Activated T-helper 1 cell treated with anti-CD3 and anti-CD28 coated beads, Interleukin-2, amount 50 U/mL, for 16 hours (primary cell): ENCODE data around the gene PROSER1.
"Not testable (repeated sequence)": the region's sequence is repeated elsewhere in the genome, so short reads cannot be mapped to it uniquely, and the experiment has no call there.

Experiments used
- DNase-seq, 2 donors: peaks; one replicate each; pipeline ENCODE4 v3.0.0-alpha.2; 2020; ENCODE audit warnings: low read depth in 1 of 2, low spot score in 1 of 2

Gene PROSER1

DNA sequence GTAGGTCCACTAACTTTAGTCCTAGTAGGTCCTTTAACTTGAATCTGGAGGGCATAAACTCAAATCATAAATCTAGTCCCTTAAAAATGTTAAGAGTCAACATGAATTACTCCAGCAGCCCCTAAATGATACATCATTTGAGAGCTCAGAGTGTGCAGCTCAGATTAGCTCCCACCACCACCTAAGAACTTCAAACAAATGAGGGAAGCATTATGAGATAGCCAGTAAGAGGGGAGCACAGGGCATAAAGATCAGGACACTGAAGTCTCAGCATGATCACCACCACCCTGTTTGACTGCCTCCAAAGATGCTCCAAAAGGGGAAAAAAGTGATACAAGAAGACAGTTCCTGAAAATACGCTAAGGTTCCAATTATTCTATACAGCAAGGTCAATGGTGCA is 5.7 kb downstream of the PROSER1 start:
- no peak for DNase-seq

DNA sequence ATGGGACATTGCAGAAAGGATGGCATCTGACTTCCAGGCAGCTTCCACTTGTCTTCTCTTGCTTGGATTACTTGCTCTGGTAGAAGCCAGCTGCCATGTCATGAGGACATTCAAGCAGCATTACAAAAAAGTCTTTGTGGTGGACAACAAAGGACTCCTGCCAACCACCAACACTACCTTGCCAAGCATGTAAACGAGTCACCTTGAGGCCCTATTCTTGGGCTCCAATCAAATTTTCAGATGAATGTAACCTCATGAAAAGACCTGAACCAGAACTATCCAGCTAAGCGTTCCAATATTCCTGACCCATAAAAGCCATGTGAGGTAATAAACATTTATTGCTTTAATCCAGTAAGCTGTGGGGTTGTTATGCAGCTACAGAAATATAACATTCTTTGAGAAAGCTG is 12.5 kb downstream of the PROSER1 start:
- DNase-seq: no peak

GRCh38 chr13:39023761-39024160 is 14.1 kb downstream of the PROSER1 start:
- no peak for DNase-seq

DNA sequence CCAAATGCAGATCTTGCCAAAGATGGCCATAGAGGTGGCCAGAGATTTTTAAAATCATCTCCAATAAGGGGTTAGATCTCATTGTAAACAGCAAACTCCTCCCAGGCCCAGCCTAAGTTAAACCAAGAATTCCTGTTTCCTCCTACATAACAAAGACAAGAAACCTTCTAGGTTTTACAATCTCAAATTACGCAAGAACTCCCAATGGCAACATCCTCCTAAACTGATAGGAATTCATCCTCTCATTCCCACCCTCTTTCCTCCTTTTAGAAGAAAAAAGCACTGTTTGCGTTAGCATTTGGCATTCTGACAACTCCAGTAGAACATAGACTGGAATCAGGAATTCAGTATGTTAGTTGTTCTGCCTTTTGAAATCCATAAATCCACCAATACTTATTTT is 14.6 kb downstream of the PROSER1 start:
- DNase-seq: no peak

DNA sequence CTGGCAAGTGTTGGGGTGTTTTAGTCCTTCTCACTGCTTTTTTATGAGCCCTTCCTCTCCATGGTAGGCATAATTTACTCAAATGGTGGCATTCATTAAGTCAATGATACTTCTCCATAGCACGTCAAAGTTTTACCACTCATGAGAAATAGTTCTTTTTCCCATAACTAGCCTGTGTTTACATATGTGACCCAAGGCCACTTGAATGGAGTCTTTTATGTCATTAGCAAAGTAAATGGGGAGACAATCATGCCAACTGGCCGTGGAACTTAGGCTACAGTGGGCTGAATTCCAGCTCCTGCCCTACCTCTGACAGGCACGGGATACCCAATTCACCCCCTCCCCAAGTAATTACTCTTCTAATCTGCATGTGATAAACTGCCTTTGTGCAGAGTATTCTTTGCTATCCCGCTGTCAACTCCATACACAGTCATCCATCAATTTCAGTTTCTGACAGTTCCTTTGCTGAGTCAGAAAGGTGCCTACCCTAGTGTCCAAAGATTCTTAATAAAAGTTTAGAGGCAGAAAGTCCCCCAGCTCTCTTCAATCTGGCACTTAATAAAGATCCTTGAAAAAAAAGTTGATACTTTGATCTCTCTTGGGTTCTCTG is 16.9 kb downstream of the PROSER1 start:
- DNase-seq: no peak

GRCh38 chr13:39016787-39017186 is 21.1 kb downstream of the PROSER1 start:
- no peak for DNase-seq

DNA sequence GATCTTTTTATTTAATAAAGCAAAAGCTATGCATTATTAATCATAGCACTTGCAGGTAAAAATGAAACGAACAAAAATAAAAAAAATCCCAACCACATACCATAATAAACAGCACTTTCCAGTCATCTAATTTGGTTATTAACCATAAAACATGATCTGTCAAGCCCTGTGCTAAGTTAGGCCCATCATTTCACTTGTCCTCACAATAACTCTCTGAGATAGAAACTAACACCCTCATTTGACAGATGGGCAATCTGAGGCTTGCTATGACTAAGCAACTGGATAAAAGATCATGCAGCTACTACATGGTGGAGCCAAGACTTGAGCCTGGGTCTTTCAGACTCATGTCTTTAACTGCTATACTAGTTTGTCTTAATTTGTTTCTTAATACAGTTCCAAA is 21.8 kb downstream of the PROSER1 start:
- DNase-seq: no peak

- DNase-seq: no peak
Measured at GRCh38 chr13:39013462-39013861, 24.4 kb downstream of the PROSER1 start.

DNA sequence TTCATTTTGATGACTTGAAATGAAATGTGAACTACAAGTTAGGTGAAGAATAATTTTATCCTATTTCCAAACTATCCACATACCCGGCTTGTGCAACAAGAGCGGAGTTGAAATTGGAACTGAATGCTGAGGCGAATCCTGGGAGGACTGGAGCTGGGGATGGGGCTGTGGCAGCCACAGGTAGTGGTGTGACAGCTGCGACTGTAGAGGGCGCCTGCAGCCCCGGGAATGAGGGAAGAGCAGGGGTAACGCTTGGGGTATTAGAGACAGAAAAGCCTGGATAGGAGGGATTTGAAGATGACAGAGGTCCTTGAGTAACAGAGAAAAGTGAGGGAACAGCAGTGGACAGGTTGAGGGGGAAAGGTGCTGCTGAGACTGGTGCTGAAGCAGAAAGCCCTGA is 25.3 kb downstream of the PROSER1 start:
- DNase-seq: no peak

- not testable (repeated sequence) for DNase-seq
Measured at GRCh38 chr13:39006371-39007111, 31.3 kb downstream of the PROSER1 start.

DNA sequence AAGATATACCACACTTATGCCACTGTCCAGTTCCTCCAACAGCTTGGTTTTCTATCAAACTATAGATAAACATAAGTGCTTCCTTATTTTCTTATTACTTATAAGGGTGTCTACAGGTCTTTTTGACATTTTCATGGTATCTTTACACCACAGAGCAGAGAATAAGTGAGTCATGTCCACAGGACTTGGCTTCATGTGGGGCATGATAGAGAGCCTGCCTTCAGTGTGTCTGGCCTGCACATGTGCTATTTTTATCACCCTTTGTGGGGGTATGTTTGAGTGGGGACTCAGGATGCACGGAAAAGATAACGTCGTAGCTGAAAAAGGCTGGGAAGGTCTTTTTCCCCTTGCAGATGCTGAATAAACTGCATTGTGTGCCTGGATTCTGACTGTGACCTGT is 39.1 kb downstream of the PROSER1 start:
- DNase-seq: no peak

DNA sequence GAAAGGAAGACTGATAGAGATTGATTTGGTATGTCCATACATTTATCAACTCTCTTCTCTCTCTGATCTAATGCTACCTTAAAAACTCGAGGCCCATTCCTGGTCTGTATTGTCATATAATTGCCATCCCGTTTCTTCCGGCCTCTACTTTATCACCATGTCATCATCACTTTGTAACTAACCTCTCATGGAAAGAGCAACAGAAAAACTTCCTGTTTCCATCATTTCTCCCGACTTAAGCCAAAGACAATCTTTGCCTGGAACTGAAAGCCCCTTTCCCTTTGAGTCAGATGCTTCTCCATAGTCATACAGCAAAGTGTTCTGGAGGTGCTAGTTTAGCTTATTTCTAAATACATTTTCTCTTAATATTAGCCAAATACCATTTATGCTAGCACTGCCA is 44.5 kb downstream of the PROSER1 start:
- no peak for DNase-seq

DNA sequence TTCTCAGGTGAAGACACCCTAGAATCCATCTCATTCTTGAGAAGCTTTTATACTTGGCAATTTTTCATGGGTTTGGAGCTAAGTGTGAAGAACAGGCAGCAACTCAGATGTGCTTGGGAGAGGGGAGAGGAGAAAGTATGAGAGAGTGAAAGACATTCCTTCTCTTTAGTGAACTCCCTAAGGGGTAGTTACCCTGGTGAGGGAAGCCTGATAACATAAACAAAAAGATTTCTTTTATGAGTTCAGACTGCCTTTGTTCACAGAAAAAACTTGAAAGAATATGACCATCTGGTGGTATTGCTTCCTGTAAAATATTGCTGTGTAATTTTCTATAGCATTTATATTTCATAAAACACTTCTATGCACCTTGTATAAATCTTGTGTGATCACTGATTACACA is 47.2 kb downstream of the PROSER1 start, which contains the start of gene STOML3:
Gene STOML3 (minus strand): TSS at position 139 of the 400 bp plus-strand sequence. CDS start 110 bp downstream, at position 29.
- no peak for DNase-seq

GRCh38 chr13:38981096-38981495 is 56.8 kb downstream of the PROSER1 start:
- no peak for DNase-seq

- DNase-seq: no peak
Measured at GRCh38 chr13:38980750-38981078, 57.2 kb downstream of the PROSER1 start.

DNA sequence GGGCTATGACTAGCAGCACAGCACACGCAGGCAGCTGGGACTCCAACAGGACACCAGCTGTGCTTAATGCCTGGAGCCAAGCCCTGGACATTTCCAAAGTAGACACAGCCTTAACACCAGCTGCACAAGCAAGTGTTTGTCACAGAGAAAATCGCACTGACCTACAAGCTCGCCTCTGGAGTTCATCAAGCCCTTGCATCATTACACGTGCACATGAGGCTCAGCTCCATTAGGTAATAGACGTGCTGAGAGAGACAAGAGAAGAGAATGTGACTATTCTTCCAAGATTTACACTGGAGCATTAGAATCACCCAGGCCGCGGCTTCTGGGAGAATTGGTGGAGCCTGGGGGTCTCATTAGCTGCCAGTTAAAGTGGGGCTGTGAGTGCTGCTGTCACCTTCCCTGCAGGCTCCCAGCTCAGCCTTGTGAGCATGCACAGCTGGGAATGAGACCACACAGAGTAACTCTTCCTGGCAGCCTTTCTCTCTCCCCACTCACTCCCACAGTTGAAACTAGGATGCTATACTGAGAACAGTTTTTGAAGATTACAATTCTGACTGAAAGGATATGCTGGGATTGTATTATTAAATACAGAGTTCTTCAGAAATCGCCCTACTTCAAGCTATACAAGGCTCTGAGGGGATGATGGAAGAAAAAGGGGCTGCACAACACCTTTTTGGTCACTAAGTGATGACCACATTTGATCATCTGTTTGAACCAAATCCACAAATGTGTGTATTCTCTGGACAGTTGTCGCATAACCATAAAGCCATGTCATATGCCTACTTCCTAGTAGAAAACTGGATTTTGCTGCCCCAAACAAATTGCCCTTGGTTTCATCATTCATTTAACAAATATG is 57.8 kb downstream of the PROSER1 start:
- DNase-seq: no peak

DNA sequence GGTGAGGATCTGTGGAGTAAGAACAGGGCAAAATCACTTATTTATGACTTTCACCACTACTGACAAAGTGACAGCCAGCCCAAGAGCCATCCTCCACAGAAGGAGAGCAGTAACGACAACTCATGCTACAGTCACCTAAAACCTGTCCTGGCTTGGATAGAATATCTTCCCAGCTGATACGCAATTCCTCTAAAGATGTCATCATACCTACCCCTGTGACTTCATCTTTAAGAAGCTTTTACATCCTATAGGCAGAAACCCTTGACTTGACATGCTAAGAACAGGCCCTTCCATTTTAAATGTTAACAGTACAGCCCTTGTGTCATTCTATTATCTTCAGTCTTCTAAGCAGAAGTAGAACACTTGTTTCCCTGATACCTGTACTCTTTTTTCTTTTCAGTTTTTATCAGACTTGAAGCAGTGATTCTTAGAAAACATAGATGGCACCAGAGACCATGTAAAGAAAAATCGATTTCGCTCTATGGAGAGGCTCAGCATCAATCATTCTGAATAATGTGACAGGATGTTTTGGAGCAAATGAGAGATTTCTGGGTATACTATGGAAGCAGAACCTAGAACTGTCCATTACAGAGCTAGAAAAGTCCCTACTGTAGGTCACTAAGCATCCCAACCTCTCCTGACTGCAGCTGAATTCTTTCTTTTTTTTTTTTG is 67.4 kb downstream of the PROSER1 start:
- DNase-seq: no peak

DNA sequence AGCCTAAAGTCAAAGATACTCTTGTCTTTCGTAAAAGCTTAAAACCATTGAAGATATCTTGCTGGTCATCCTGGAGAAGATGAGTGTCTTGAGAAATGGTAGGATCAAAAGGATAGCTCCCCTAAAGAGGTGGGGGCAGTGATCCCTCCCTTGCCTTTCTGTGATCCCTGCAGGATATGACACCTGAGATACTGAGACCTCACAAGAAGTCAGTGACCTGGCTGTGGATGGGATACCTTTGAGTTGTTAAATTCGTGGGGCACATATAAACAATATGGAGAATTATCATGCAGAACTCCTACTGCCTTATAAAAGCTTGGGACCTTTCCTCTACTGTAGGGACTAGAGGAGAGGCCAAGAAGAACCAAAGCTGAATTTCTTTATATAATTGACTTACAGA is 68.7 kb downstream of the PROSER1 start:
- DNase-seq: no peak

DNA sequence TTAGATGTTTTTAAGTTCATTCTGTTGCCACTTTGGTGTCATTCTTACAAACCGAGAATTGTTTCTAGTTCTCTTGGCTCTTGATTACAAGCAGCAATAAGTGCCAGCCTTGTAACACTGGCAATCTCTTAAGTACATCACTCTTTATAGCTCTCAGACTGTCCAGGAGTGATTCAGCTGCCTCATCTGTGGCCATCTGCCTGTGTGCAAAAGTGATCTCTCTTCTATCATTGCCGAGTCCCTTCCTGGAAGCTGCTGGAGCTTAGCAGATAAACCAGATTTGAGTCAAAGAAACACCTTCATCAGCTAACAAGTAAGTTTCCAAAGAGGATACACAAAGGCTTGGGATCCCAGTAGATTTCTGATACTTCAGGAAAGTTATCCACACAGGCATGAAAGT is 70.4 kb downstream of the PROSER1 start:
- DNase-seq: no peak

- no peak for DNase-seq
Measured at GRCh38 chr13:38965281-38965680, 72.6 kb downstream of the PROSER1 start.

DNA sequence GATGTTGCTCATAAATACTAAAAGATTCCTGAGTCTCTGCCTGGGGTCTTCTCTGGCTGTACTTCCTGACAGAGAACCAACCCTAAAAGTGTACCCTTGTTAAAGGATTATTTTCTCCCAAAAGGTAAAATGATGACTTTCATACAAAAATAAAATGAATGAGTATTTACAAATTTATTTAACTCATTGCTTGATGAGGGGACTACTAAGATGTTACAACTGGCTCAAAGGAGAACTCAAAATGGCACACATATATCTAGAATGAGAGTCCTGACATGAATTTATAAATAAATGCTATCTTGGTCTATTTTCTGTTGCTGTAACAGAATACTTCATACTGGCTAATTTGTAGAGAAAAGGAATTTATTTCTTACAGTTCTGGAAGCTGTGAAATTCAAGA is 77.7 kb downstream of the PROSER1 start:
- DNase-seq: no peak
